Liver (tissue), 9 donors: ENCODE results near the gene PRXL2C. TPM values are rescaled to one million over a fixed set of nuclear protein-coding genes. Genes with fewer than 3 reads are reported as not detected.
A peak's percentile ranks its signal among the peaks of the same experiment; 100 is the strongest.

Source experiments
- DNase-seq: peaks from one replicate; pipeline ENCODE4 v3.0.0-alpha.2; 2017; ENCODE audit warnings: low spot score
- H3K27ac ChIP-seq, 2 donors: one replicate each; pipeline ENCODE4 v1.7.0; 2013; ENCODE audit warnings: inconsistent platforms in 2 of 2, low read length in 2 of 2, control low read depth in 1 of 2, low read depth in 1 of 2, mild to moderate bottlenecking in 1 of 2
- H3K27me3 ChIP-seq, 4 donors: one replicate each; pipeline versions ENCODE4 v1.6.1 to v1.7.0; 2013; ENCODE audit warnings: low read length in 3 of 4, inconsistent platforms in 1 of 4, mild to moderate bottlenecking in 1 of 4, moderate library complexity in 1 of 4; ENCODE audit not compliant: control insufficient read depth in 4 of 4, insufficient read depth in 4 of 4
- H3K36me3 ChIP-seq, 4 donors: one replicate each; pipeline versions ENCODE4 v1.6.1 to v1.7.0; 2013; ENCODE audit warnings: low read length in 3 of 4, mild to moderate bottlenecking in 3 of 4, low read depth in 1 of 4, moderate library complexity in 1 of 4; ENCODE audit not compliant: control insufficient read depth in 4 of 4, insufficient read depth in 3 of 4
- H3K4me1 ChIP-seq, 4 donors: one replicate each; pipeline versions ENCODE4 v1.6.1 to v1.7.0; 2013; ENCODE audit warnings: low read length in 3 of 4, mild to moderate bottlenecking in 3 of 4, moderate library complexity in 1 of 4; ENCODE audit not compliant: control insufficient read depth in 4 of 4, insufficient read depth in 4 of 4
- H3K4me3 ChIP-seq, 3 donors: one replicate each; pipeline versions ENCODE4 v1.6.1 to v1.7.0; 2013; ENCODE audit warnings: low read length in 3 of 3, control low read depth in 1 of 3, low read depth in 1 of 3, mild to moderate bottlenecking in 1 of 3
- H3K9ac ChIP-seq, 2 donors: one replicate each; pipeline ENCODE4 v1.7.0; 2013; ENCODE audit warnings: low read length in 2 of 2, mild to moderate bottlenecking in 2 of 2, moderate library complexity in 2 of 2, control low read depth in 1 of 2, low read depth in 1 of 2
- H3K9me3 ChIP-seq, 4 donors: one replicate each; pipeline versions ENCODE4 v1.6.1 to v1.7.0; 2013; ENCODE audit warnings: low read length in 3 of 4; ENCODE audit not compliant: control insufficient read depth in 4 of 4
- FOXA1 ChIP-seq: IDR thresholded peaks from 2 replicates; pipeline ENCODE4 v1.6.1; 2016; ENCODE audit warnings: antibody characterized with exemption
- FOXA2 ChIP-seq: IDR thresholded peaks from 2 replicates; pipeline ENCODE4 v1.6.1; 2016; ENCODE audit warnings: antibody characterized with exemption
- GABPA ChIP-seq, 2 donors: IDR thresholded peaks in 1 of 2; conservative IDR thresholded peaks in 1 of 2; 2 replicates each; pipeline ENCODE4 v1.6.1; 2016; ENCODE audit warnings: antibody characterized with exemption in 2 of 2, mild to moderate bottlenecking in 1 of 2, moderate library complexity in 1 of 2
- HNF4A ChIP-seq, 2 donors: conservative IDR thresholded peaks; 2 replicates each; pipeline ENCODE4 v1.6.1; 2016; ENCODE audit warnings: antibody characterized with exemption in 2 of 2, mild to moderate bottlenecking in 2 of 2
- HNF4G ChIP-seq: IDR thresholded peaks from 2 replicates; pipeline ENCODE4 v1.6.1; 2016; ENCODE audit warnings: antibody characterized with exemption
- JUND ChIP-seq, 2 donors: IDR thresholded peaks; 2 replicates each; pipeline ENCODE4 v1.6.1; 2016; ENCODE audit warnings: antibody characterized with exemption in 2 of 2
- NR2F2 ChIP-seq: IDR thresholded peaks from 2 replicates; pipeline ENCODE4 v1.6.1; 2016; ENCODE audit warnings: antibody characterized with exemption
- RAD21 ChIP-seq, 2 donors: IDR thresholded peaks; 2 replicates each; pipeline ENCODE4 v1.6.1; 2016; ENCODE audit warnings: antibody characterized with exemption in 2 of 2, mild to moderate bottlenecking in 2 of 2
- RXRA ChIP-seq, 2 donors: IDR thresholded peaks; 2 replicates each; pipeline ENCODE4 v1.6.1; 2017 to 2018; ENCODE audit warnings: antibody characterized with exemption in 2 of 2, mild to moderate bottlenecking in 1 of 2
- SP1 ChIP-seq: IDR thresholded peaks from 2 replicates; pipeline ENCODE4 v1.6.1; 2018; ENCODE audit warnings: antibody characterized with exemption, mild to moderate bottlenecking
- TAF1 ChIP-seq: conservative IDR thresholded peaks from 2 replicates; pipeline ENCODE4 v1.6.1; 2016; ENCODE audit warnings: antibody characterized with exemption, mild to moderate bottlenecking
- YY1 ChIP-seq: IDR thresholded peaks from 2 replicates; pipeline ENCODE4 v1.6.1; 2016; ENCODE audit warnings: antibody characterized with exemption, mild to moderate bottlenecking
- WGBS: extraction: QIAGEN DNeasy Blood & Tissue Kit; methylation state at CpG from one replicate; pipeline ENCODE4 v1.1.7; 2013; 5-methylcytosine and 5-hydroxymethylcytosine counted together
- polyA plus RNA-seq, 2 donors: library from polyadenylated mRNA; stranded (reverse) in 1 of 2; unstranded in 1 of 2; fragments of 200-250 nt in 1 of 2; fragments of >200 nt in 1 of 2; fragmentation: Nextera tagmentation in 1 of 2; extraction: Ambion mirVana in 1 of 2; gene quantifications; one replicate each; pipeline versions ENCODE4 v1.2.1 to v1.2.3, GENCODE V29; 2013 to 2015
- total RNA-seq, 2 donors: library from RNA; depleted of rRNA; stranded (reverse); fragments of >200 nt; gene quantifications; one replicate each; pipeline ENCODE4 v1.2.3, GENCODE V29; 2014
- TF ChIP-seq, protein P1 (sequence below): fragments of 150-350 bp; IDR thresholded peaks from 2 replicates; pipeline ENCODE4 v1.5.1; 2017; ENCODE audit warnings: improper control_type of control experiment, low read depth, low read length; ENCODE audit not compliant: missing input control
- TF ChIP-seq, protein P2 (sequence below): IDR thresholded peaks from 2 replicates; pipeline ENCODE4 v1.6.1; 2016; ENCODE audit warnings: antibody characterized with exemption
- TF ChIP-seq, protein P3 (sequence below): IDR thresholded peaks from 2 replicates; pipeline ENCODE4 v1.6.1; 2016; ENCODE audit warnings: antibody characterized with exemption, mild to moderate bottlenecking
- TF ChIP-seq, protein P4 (sequence below): IDR thresholded peaks from 2 replicates; pipeline ENCODE4 v1.6.1; 2016; ENCODE audit warnings: antibody characterized with exemption
- donor health status: healthy.
- donor health status: healthy.
- donor health status: healthy.
- donor health status: healthy.
- donor health status: healthy.

PRXL2C gene
- total and polyA plus RNA-seq, 4 donors, result 2.2 to 6.7 (median 4.1) TPM

DNA sequence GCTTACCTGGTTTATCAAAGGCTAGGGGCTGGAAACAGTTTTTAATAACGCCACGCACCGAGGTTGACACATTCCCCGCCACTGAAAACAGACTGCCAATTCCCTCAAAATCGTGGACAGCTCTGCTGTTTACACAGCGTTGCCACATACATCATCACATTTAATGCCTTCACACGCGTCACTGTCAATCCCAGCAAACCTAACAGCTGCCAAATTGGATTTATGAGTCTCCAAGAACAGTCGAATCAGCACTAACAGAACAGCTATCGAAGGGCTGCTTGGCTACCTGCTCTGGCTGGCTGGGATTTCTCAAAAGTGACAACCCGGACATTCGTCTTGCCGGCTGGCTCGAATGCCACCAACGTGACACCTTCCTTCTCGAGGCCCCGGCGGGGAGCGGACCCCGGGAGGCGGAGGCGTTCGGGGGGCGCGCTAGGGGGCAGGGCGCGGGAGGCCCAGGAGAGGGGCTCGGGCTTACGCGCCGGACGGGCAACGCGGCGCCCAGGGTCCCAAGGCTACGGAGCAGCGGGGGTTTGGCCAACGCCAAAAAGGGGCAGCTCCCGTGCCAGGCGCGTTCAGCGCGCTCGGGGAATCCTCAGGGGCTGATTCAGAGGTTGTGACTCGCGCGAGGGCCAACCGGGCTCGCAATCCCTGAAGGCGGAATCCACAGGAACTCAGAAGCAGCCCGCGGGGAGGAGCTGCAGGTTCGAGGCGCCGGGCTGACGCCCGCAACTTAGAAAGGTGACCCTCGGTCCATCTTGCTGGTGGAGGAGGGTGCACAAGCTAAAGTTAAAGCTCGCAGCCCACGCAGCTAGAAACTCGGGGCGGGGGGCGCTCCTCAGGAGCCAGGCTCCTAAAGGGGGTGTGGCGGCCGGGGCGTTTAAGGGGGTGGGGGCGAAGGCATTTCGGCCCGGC lies 36.7 kb downstream of the PRXL2C start:
- Histone ChIP-seq H3K9ac (peak overlapping the region; percentile 74 to 91), H3K36me3 (no peaks in the 10 kb centered on the region), H3K27ac (peak overlapping the region; percentile 99), H3K4me1 (peaks cover 0 to 3% (median 1%) of the 10 kb centered on the region in 4 donors), H3K9me3 (no peaks in the 10 kb centered on the region), H3K4me3 (peak overlapping the region; percentile 77 to 94 (median 86)), H3K27me3 (no peaks in the 10 kb centered on the region)
- TF ChIP-seq FOXA1 (peak; percentile 96), SP1 (peak; percentile 47), YY1 (peak; percentile 77), FOXA2 (peak; percentile 98), RXRA (IDR thresholded peaks at IDR 0.05) (peak in 1 of 2 donors; percentile 47), TAF1 (peak; percentile 29), HNF4A (conservative IDR thresholded peaks at IDR 0.05) (peak; percentile 21 to 41), RAD21 (IDR thresholded peaks at IDR 0.05) (peak; percentile 32 to 43), JUND (IDR thresholded peaks at IDR 0.05) (peak in 1 of 2 donors; percentile 33), NR2F2 (no peak), HNF4G (no peak), GABPA (IDR thresholded peaks at IDR 0.05 in 1 of 2, conservative IDR thresholded peaks at IDR 0.05 in 1 of 2) (no peak)
- TF ChIP-seq, protein P1, sequence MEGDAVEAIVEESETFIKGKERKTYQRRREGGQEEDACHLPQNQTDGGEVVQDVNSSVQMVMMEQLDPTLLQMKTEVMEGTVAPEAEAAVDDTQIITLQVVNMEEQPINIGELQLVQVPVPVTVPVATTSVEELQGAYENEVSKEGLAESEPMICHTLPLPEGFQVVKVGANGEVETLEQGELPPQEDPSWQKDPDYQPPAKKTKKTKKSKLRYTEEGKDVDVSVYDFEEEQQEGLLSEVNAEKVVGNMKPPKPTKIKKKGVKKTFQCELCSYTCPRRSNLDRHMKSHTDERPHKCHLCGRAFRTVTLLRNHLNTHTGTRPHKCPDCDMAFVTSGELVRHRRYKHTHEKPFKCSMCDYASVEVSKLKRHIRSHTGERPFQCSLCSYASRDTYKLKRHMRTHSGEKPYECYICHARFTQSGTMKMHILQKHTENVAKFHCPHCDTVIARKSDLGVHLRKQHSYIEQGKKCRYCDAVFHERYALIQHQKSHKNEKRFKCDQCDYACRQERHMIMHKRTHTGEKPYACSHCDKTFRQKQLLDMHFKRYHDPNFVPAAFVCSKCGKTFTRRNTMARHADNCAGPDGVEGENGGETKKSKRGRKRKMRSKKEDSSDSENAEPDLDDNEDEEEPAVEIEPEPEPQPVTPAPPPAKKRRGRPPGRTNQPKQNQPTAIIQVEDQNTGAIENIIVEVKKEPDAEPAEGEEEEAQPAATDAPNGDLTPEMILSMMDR, result no peak
- TF ChIP-seq, protein P2, sequence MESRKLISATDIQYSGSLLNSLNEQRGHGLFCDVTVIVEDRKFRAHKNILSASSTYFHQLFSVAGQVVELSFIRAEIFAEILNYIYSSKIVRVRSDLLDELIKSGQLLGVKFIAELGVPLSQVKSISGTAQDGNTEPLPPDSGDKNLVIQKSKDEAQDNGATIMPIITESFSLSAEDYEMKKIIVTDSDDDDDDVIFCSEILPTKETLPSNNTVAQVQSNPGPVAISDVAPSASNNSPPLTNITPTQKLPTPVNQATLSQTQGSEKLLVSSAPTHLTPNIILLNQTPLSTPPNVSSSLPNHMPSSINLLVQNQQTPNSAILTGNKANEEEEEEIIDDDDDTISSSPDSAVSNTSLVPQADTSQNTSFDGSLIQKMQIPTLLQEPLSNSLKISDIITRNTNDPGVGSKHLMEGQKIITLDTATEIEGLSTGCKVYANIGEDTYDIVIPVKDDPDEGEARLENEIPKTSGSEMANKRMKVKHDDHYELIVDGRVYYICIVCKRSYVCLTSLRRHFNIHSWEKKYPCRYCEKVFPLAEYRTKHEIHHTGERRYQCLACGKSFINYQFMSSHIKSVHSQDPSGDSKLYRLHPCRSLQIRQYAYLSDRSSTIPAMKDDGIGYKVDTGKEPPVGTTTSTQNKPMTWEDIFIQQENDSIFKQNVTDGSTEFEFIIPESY, result no peak
- TF ChIP-seq, protein P3, sequence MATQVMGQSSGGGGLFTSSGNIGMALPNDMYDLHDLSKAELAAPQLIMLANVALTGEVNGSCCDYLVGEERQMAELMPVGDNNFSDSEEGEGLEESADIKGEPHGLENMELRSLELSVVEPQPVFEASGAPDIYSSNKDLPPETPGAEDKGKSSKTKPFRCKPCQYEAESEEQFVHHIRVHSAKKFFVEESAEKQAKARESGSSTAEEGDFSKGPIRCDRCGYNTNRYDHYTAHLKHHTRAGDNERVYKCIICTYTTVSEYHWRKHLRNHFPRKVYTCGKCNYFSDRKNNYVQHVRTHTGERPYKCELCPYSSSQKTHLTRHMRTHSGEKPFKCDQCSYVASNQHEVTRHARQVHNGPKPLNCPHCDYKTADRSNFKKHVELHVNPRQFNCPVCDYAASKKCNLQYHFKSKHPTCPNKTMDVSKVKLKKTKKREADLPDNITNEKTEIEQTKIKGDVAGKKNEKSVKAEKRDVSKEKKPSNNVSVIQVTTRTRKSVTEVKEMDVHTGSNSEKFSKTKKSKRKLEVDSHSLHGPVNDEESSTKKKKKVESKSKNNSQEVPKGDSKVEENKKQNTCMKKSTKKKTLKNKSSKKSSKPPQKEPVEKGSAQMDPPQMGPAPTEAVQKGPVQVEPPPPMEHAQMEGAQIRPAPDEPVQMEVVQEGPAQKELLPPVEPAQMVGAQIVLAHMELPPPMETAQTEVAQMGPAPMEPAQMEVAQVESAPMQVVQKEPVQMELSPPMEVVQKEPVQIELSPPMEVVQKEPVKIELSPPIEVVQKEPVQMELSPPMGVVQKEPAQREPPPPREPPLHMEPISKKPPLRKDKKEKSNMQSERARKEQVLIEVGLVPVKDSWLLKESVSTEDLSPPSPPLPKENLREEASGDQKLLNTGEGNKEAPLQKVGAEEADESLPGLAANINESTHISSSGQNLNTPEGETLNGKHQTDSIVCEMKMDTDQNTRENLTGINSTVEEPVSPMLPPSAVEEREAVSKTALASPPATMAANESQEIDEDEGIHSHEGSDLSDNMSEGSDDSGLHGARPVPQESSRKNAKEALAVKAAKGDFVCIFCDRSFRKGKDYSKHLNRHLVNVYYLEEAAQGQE, result peak; percentile 82
- TF ChIP-seq, protein P4, sequence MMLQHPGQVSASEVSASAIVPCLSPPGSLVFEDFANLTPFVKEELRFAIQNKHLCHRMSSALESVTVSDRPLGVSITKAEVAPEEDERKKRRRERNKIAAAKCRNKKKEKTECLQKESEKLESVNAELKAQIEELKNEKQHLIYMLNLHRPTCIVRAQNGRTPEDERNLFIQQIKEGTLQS, result no peak
- WGBS, result 4% methylated on average over 69 of the region's 69 CpGs
- DNase-seq, result peak; percentile 36
